HUES48 (cell line): ENCODE data around the gene RAI1.

ENCODE experiments used
- H3K27ac ChIP-seq: one replicate; pipeline ENCODE4 v1.7.0; 2013; ENCODE audit warnings: low read depth, low read length, inconsistent platforms
- H3K27me3 ChIP-seq: 2 replicates; pipeline ENCODE4 v1.6.1; 2013; ENCODE audit warnings: mild to moderate bottlenecking, low read length; ENCODE audit not compliant: control insufficient read depth, insufficient read depth
- H3K36me3 ChIP-seq: 2 replicates; pipeline ENCODE4 v1.6.1; 2013; ENCODE audit warnings: low read length; ENCODE audit not compliant: control insufficient read depth, insufficient read depth
- H3K4me1 ChIP-seq: 2 replicates; pipeline ENCODE4 v1.6.1; 2013; ENCODE audit warnings: mild to moderate bottlenecking, low read length; ENCODE audit not compliant: control insufficient read depth, insufficient read depth
- H3K4me3 ChIP-seq: 2 replicates; pipeline ENCODE4 v1.5.1; 2013; ENCODE audit warnings: mild to moderate bottlenecking, low read depth, low read length
- H3K9ac ChIP-seq: 2 replicates; pipeline ENCODE4 v1.6.1; 2013; ENCODE audit warnings: mild to moderate bottlenecking, low read depth, low read length, moderate library complexity
- H3K9me3 ChIP-seq: 2 replicates; pipeline ENCODE4 v1.6.1; 2013; ENCODE audit warnings: low read length; ENCODE audit not compliant: control insufficient read depth, insufficient read depth

The RAI1 gene

GRCh38 chr17:17760350-17760749, 79.1 kb downstream of the RAI1 start:
- no peaks in the 10 kb centered on the region for H3K9me3 ChIP-seq
- no peak overlapping the region for H3K9ac ChIP-seq
- no peak overlapping the region for H3K4me3 ChIP-seq
- no peaks in the 10 kb centered on the region for H3K36me3 ChIP-seq
- no peak overlapping the region for H3K27ac ChIP-seq
- H3K4me1 ChIP-seq: no peaks in the 10 kb centered on the region
- H3K27me3 ChIP-seq: no peaks in the 10 kb centered on the region

DNA sequence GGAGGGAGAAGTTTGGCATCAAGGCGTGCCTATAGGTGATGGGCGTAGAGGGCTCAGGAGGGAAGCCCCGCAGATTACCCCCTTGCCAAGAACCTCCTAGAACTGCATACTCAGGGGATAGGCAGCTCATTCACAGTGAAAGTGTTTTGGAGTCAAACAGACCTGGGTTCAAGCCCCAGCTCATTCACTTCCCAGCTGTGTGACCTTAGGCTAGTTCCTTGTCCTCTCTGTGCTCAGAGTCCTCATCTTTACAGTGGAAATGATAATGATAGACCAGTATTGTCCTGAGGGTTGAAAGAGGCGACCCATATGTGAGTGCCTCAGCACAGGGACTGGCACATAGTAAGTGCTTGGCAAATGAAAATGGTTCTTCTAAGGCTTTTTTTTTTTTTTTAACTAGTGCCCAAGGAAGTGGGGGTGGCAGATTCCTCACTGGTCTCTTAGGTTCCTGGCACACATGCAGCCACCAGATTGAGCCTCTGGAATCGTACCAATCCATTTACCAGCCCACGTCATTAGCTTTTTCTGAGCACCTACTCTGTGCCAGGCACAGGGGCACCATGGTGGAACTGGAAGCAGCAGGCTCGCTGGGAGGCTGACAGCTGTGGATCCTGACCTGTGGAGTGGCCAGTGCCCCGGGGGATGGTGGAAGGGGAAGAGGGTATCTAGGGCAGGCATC, 79.8 kb downstream of the RAI1 start:
- Histone ChIP-seq H3K9me3 (no peaks in the 10 kb centered on the region), H3K9ac (no peak overlapping the region), H3K27ac (no peak overlapping the region), H3K4me3 (no peak overlapping the region), H3K4me1 (no peaks in the 10 kb centered on the region), H3K27me3 (no peaks in the 10 kb centered on the region), H3K36me3 (no peaks in the 10 kb centered on the region)

GRCh38 chr17:17761894-17762743, 80.9 kb downstream of the RAI1 start:
- no peak overlapping the region for H3K4me3 ChIP-seq
- no peak overlapping the region for H3K9ac ChIP-seq
- no peaks in the 10 kb centered on the region for H3K27me3 ChIP-seq
- H3K4me1 ChIP-seq: no peaks in the 10 kb centered on the region; the same call in 1 of the 2 replicates
- H3K27ac ChIP-seq: no peak overlapping the region
- no peaks in the 10 kb centered on the region for H3K36me3 ChIP-seq
- no peaks in the 10 kb centered on the region for H3K9me3 ChIP-seq

DNA sequence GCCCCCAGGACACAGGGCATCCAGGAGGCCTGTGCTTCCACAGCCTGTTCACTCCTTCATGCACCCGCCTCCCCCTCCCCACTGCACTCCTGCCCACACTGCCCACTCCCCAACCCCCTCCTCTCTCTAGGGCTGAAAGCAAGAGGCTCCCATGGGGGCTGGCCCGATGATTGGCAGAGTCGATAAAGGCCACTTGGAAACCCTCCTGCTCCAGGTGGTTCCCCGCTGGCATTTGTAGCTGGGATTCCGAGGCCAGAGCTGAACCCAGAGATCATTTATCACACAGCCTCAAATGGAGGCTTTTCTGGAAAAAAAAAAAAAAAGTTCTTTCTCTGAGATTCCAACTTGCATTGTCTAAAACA, 81.5 kb downstream of the RAI1 start:
- Histone ChIP-seq H3K36me3 (no peaks in the 10 kb centered on the region), H3K9ac (no peak overlapping the region), H3K27ac (no peak overlapping the region), H3K4me1 (no peaks in the 10 kb centered on the region; the same call in 1 of the 2 replicates), H3K9me3 (no peaks in the 10 kb centered on the region), H3K27me3 (no peaks in the 10 kb centered on the region), H3K4me3 (no peak overlapping the region)

DNA sequence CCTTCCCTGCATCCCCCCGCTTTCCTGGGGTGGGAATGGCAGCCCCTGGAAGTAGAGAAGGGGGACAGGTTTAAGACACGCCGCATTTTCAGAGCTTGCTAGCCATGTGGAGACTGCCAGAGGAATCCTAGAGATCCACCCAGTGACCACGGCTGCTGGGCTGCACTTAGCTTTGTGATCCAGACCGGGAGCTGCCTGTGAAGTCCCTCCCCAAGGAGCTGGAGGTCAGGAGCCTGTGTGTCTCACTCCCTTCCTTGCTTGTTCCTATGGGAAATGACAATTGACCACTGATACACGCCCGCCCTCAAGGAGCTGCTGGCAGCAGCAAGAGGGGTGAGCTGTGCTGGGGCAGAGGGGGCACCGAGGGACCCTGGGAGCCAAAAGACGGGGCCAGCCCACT, 81.9 kb downstream of the RAI1 start:
- H3K36me3 ChIP-seq: no peaks in the 10 kb centered on the region
- no peak overlapping the region for H3K9ac ChIP-seq
- H3K27me3 ChIP-seq: no peaks in the 10 kb centered on the region
- H3K9me3 ChIP-seq: no peaks in the 10 kb centered on the region
- no peak overlapping the region for H3K4me3 ChIP-seq
- no peaks in the 10 kb centered on the region; the same call in 1 of the 2 replicates for H3K4me1 ChIP-seq
- no peak overlapping the region for H3K27ac ChIP-seq

DNA sequence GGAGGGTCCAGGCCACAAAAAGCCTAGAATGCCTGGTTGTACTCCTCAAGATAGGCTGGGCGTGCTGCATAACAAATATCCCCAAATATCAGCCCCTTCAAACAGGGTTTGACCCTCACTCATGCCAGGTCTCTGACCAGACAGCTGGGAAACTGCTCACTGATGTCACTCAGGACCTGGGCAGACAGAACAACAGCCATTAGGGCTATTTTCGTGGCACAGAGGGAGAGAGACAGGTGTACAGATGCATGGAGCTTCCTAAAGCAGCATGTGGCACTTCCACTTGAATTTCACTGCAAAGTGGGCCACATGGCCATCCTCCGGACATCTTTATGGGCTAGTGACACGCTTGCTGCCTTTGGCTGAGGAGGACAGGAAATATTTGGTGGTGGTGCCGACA, 82.5 kb downstream of the RAI1 start:
- Histone ChIP-seq H3K27ac (no peak overlapping the region), H3K9ac (no peak overlapping the region), H3K4me1 (no peaks in the 10 kb centered on the region; the same call in 1 of the 2 replicates), H3K27me3 (no peaks in the 10 kb centered on the region), H3K4me3 (no peak overlapping the region), H3K36me3 (no peaks in the 10 kb centered on the region), H3K9me3 (no peaks in the 10 kb centered on the region)

DNA sequence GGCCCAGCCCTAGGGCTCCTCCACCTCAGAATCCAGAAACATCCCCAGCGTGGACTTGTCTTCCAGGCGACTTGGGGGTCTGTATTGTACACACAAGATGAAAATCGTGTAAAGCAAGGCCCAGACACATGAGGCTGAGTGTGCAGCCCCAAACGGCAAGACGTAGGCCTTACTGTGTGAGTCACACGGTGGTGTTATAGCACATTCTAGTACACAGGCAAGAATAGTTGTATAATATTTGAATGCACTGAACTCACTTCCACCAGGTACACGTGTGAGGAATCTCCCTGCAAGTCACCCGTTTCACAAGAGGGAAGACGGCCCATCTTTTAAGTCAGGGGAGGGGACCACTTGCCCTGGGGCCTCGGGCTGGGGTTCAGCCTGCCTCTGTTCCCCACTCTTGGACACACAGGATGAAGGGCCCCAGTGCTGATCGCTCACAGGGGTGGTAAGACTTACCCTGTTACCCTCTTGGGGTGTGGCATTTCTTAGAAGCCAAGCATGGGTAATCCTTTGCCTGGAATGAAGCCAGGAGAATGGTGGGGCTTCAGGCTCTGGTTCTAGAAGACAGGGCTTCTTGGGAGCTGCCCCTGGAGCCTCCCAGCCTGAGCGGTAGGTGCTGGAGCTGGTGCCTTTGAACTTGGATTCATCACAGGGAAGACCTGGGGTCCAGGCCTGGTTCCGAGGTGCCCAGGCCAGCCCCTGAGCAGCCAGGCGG, 84.3 kb downstream of the RAI1 start:
- Histone ChIP-seq H3K9ac (no peak overlapping the region), H3K4me3 (no peak overlapping the region), H3K9me3 (no peaks in the 10 kb centered on the region), H3K27ac (no peak overlapping the region), H3K27me3 (no peaks in the 10 kb centered on the region), H3K36me3 (no peaks in the 10 kb centered on the region), H3K4me1 (no peaks in the 10 kb centered on the region; the same call in 1 of the 2 replicates)

- Histone ChIP-seq H3K27ac (no peak overlapping the region), H3K4me1 (no peaks in the 10 kb centered on the region; the same call in 1 of the 2 replicates), H3K9ac (no peak overlapping the region), H3K9me3 (no peaks in the 10 kb centered on the region), H3K4me3 (no peak overlapping the region), H3K36me3 (no peaks in the 10 kb centered on the region), H3K27me3 (no peaks in the 10 kb centered on the region)
Observed at GRCh38 chr17:17766077-17766743, 85.0 kb downstream of the RAI1 start.

- Histone ChIP-seq H3K4me3 (no peak overlapping the region), H3K9me3 (no peaks in the 10 kb centered on the region), H3K9ac (no peak overlapping the region), H3K27me3 (no peaks in the 10 kb centered on the region), H3K4me1 (no peaks in the 10 kb centered on the region; the same call in 1 of the 2 replicates), H3K36me3 (no peaks in the 10 kb centered on the region), H3K27ac (no peak overlapping the region)
Observed at GRCh38 chr17:17766744-17767120, 85.5 kb downstream of the RAI1 start.

DNA sequence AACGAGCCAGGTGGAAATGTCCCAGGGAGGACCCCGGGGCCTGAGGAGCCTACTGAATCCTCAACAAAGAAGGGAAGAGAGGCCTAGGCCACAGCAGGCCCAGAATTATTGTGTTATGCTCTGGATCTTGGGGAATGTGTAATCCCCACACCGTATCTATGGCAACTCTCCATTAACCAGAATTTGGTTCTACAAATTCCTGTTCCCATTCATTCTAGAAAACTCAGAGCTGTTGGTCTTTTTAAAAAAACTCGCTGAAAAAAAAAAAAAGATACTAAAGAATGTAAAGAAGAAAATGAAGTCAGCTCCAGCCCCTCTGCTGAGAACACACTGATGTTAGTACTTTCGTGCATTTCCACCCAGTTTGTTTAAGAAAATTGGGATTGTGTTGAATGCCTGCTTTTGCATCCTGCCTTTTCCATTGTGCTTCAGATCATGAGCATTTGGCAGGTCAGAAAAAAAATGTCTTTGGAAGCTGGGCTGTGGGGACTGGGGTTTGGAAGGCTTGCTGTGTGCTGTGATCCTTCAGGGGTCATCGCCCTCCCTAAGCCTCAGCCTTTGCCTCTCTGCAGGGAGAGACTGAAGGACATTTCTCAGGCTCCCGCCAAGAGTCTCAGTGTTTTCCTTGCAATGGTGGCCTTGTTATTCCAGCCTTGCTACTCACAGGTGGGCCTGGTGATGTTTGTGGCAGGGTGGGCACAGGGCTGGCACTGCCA, 86.1 kb downstream of the RAI1 start:
- Histone ChIP-seq H3K9me3 (no peaks in the 10 kb centered on the region), H3K9ac (no peak overlapping the region), H3K27ac (no peak overlapping the region)

More for the DNA sequence above, 86.1 kb downstream of the RAI1 start:
- no peaks in the 10 kb centered on the region for H3K36me3 ChIP-seq
- no peaks in the 10 kb centered on the region; the same call in 1 of the 2 replicates for H3K4me1 ChIP-seq
- H3K27me3 ChIP-seq: no peaks in the 10 kb centered on the region
- no peak overlapping the region for H3K4me3 ChIP-seq
